Tibial nerve (tissue), 4 donors: ENCODE measurements around the gene SLC39A11. TPM values are rescaled to one million over a fixed set of nuclear protein-coding genes. Genes with fewer than 3 reads are reported as not detected.

Experiments
- DNase-seq, 2 donors: peaks; one replicate each; pipeline ENCODE4 v3.0.0-alpha.2; 2019; ENCODE audit warnings: low spot score in 2 of 2
- H3K27ac ChIP-seq, 4 donors: fragments of 200-600 bp; sonication (generic) in 3 of 4; one replicate each; pipeline ENCODE4 v1.5.1; 2017 to 2019; ENCODE audit warnings: mild to moderate bottlenecking in 1 of 4
- H3K27me3 ChIP-seq, 2 donors: fragments of 200-600 bp; sonication (generic) in 1 of 2; one replicate each; pipeline versions ENCODE4 v1.5.1 to v1.6.0; 2017 to 2019
- H3K36me3 ChIP-seq, 3 donors: fragments of 200-600 bp; sonication (generic); one replicate each; pipeline ENCODE4 v1.5.1; 2018 to 2019
- H3K4me1 ChIP-seq, 4 donors: fragments of 200-600 bp; sonication (generic) in 3 of 4; one replicate each; pipeline ENCODE4 v1.5.1; 2017 to 2019
- H3K4me3 ChIP-seq, 4 donors: fragments of 200-600 bp; sonication (generic) in 3 of 4; one replicate each; pipeline ENCODE4 v1.5.1; 2017 to 2019; ENCODE audit warnings: mild to moderate bottlenecking in 1 of 4, moderate library complexity in 1 of 4
- H3K9me3 ChIP-seq, 4 donors: fragments of 200-600 bp; sonication (generic) in 3 of 4; one replicate each; pipeline ENCODE4 v1.5.1; 2017 to 2019
- EP300 ChIP-seq, 2 donors: sonication (generic); formaldehyde crosslinking; IDR thresholded peaks; one replicate each; pipeline ENCODE4 v1.6.1; 2017; ENCODE audit warnings: antibody characterized with exemption in 2 of 2, mild to moderate bottlenecking in 1 of 2
- POLR2A ChIP-seq, 2 donors: fragments of 450-650 bp; IDR thresholded peaks; one replicate each; pipeline ENCODE4 v1.6.1; 2017; ENCODE audit warnings: antibody characterized with exemption in 2 of 2, mild to moderate bottlenecking in 2 of 2, moderate library complexity in 2 of 2
- WGBS, 2 donors: methylation state at CpG; one replicate each; pipeline ENCODE4 v1.1.5; 2018; 5-methylcytosine and 5-hydroxymethylcytosine counted together
- total RNA-seq, 4 donors: library from RNA; depleted of rRNA; stranded (reverse); fragments of >200 nt; gene quantifications; one replicate each; pipeline ENCODE4 v1.1.0, GENCODE V29; 2016
- TF ChIP-seq, protein P1 (sequence below), 5 experiments: fragments of 200-600 bp in 3 of 5; fragments of 450-650 bp in 2 of 5; sonication (generic) in 3 of 5; IDR thresholded peaks; one replicate each; pipeline ENCODE4 v1.5.1; 2016 to 2019; ENCODE audit warnings: antibody characterized with exemption in 5 of 5, mild to moderate bottlenecking in 3 of 5, moderate library complexity in 2 of 5

Gene SLC39A11
- total RNA-seq, 4 donors from 2014 or later = 19.9 to 48.4 (median 37.5) TPM

DNA sequence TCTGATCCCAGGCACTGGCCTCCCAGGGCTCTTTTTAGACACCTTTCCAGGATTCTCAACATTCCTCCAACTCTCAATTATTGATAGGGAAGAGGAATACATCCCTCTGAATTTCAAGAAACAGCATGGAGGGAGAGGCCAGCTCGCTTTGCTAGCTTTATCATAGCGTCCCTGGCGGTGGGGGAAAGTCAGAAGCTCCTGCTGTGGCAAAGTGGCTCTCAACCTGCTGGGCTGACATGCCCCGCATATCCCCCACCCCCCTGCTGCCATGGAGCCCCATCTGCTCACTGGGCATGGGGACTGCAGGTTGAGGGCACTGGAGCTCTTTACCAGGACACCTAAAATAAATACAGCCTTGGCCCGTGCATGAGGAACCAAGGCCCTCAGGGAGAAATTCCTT, 140.3 kb downstream of the SLC39A11 start:
- Histone ChIP-seq H3K27ac (no peak overlapping the region), H3K27me3 (no peaks in the 10 kb centered on the region), H3K36me3 (peaks cover 0 to 8% (median 0%) of the 10 kb centered on the region in 3 donors), H3K4me3 (no peak overlapping the region), H3K4me1 (no peaks in the 10 kb centered on the region), H3K9me3 (no peaks in the 10 kb centered on the region)
- DNase-seq = no peak
- 77 to 81% methylated on average over 5 of the region's 5 CpGs for WGBS, 2 donors
- TF ChIP-seq POLR2A (IDR thresholded peaks at IDR 0.05) (no peak), EP300 (IDR thresholded peaks at IDR 0.05) (no peak)
- TF ChIP-seq, protein P1, sequence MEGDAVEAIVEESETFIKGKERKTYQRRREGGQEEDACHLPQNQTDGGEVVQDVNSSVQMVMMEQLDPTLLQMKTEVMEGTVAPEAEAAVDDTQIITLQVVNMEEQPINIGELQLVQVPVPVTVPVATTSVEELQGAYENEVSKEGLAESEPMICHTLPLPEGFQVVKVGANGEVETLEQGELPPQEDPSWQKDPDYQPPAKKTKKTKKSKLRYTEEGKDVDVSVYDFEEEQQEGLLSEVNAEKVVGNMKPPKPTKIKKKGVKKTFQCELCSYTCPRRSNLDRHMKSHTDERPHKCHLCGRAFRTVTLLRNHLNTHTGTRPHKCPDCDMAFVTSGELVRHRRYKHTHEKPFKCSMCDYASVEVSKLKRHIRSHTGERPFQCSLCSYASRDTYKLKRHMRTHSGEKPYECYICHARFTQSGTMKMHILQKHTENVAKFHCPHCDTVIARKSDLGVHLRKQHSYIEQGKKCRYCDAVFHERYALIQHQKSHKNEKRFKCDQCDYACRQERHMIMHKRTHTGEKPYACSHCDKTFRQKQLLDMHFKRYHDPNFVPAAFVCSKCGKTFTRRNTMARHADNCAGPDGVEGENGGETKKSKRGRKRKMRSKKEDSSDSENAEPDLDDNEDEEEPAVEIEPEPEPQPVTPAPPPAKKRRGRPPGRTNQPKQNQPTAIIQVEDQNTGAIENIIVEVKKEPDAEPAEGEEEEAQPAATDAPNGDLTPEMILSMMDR (IDR thresholded peaks at IDR 0.05) = no peak

DNA sequence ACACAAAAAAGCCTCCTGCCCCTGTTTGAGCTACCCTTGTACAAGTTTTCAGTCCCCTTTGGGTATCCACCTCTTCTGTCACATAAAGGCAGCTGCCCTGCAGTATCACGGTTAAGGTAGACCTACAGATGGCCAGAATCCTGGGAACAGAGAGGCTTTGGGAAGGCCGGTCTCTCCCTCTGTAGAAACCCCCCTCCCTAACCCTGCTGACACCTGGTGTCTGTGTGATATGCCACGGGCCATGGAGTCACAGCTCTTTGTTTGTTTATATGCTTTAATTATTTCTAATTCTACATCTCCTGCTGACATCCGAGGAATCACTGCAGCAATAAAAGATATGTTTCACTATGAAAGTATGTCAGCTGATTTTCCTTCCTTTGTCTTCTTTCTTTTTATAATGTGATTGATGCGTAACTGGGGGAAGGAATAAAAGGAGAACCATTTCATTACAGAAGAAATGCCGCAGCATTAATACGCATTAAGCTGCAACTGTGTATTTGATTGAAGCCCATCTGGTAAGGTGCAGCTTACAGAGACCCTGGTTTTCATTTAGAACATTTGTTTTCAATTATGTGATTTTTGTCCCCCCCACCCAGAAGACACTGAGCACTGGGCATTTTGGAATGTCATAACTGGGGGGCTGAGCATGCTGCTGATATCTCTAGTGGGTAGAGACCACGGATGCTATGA, 142.1 kb downstream of the SLC39A11 start:
- H3K4me3 ChIP-seq = no peak overlapping the region
- H3K27me3 ChIP-seq = no peaks in the 10 kb centered on the region
- 78 to 86% methylated on average over 8 of the region's 8 CpGs for WGBS, 2 donors
- DNase-seq = no peak
- no peak overlapping the region for H3K27ac ChIP-seq
- H3K36me3 ChIP-seq = peaks cover 0 to 22% (median 0%) of the 10 kb centered on the region in 3 donors
- TF ChIP-seq EP300 (IDR thresholded peaks at IDR 0.05) (no peak), POLR2A (IDR thresholded peaks at IDR 0.05) (no peak)
- TF ChIP-seq, protein P1 (IDR thresholded peaks at IDR 0.05) = no peak
- H3K9me3 ChIP-seq = no peaks in the 10 kb centered on the region
- H3K4me1 ChIP-seq = no peaks in the 10 kb centered on the region

DNA sequence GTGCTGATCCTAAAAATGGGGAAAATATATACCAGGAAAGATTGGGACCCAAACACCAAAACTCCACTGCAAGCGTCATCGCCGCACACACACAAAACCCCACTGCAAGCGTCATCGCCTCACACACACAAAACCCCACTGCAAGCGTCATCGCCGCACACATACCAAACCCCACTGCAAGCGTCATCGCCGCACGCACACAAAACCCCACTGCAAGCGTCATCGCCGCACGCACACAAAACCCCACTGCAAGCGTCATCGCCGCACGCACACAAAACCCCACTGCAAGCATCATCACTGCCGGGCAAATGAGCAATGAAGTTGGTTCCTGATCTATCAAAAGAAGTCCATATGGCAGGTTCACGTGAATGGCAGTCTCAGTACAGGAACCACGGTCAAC, 144.4 kb downstream of the SLC39A11 start:
- WGBS, 2 donors = 96 to 97% methylated on average over 23 of the region's 23 CpGs
- TF ChIP-seq, protein P1 (IDR thresholded peaks at IDR 0.05) = no peak
- H3K4me1 ChIP-seq = no peaks in the 10 kb centered on the region
- no peak overlapping the region for H3K27ac ChIP-seq
- peaks cover 0 to 22% (median 0%) of the 10 kb centered on the region in 3 donors for H3K36me3 ChIP-seq
- H3K4me3 ChIP-seq = no peak overlapping the region
- H3K9me3 ChIP-seq = no peaks in the 10 kb centered on the region
- no peak for DNase-seq
- no peaks in the 10 kb centered on the region for H3K27me3 ChIP-seq

DNA sequence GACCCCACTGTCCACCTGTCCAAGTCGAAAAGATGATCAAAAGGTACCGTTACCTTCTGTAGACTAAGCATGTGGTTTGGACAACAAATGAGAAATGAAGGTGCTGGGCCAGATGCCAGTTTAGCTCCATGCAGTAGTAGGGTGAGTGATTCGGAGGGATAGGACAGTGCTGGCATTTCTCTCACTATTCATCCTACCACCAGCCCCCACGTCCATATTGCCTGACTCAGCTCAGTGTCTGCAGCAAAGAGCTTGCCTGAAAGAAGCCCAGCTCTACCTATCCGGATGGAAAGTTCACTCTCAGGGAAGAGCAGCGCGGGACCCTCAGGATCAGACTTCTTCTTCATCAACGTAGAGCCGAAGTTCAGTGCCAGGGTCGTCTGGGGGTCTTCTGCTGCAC, 145.0 kb downstream of the SLC39A11 start:
- H3K4me1 ChIP-seq = no peaks in the 10 kb centered on the region
- no peak for DNase-seq
- H3K27ac ChIP-seq = no peak overlapping the region
- WGBS, 2 donors = 93 to 96% methylated on average over 10 of the region's 10 CpGs
- H3K9me3 ChIP-seq = no peaks in the 10 kb centered on the region
- peaks cover 0 to 22% (median 0%) of the 10 kb centered on the region in 3 donors for H3K36me3 ChIP-seq
- no peak overlapping the region for H3K4me3 ChIP-seq
- no peak for TF ChIP-seq EP300 (IDR thresholded peaks at IDR 0.05)
- TF ChIP-seq POLR2A (IDR thresholded peaks at IDR 0.05) = no peak
- TF ChIP-seq, protein P1 (IDR thresholded peaks at IDR 0.05) = no peak
- no peaks in the 10 kb centered on the region for H3K27me3 ChIP-seq

DNA sequence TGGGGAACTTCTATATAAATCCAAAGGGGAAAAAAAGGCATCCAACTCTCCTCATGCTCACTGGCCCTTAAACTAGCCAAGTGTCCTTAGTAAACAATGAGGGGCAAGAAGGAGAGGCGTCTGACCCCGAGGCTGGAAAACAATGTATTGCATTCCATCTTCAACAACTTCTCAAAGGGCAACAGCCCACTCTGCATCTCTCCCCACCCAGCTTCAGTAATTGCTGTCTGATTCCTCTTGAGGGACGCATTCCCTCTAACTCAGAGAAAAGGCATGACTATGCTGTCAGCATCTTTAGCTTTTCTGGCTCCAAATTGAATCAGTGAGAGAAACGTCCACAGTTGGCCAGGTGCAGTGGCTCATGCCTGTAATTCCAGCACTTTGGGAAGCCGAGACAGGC, 145.8 kb downstream of the SLC39A11 start:
- H3K36me3 ChIP-seq = peaks cover 0 to 22% (median 0%) of the 10 kb centered on the region in 3 donors
- WGBS, 2 donors = 51% methylated on average over 5 of the region's 5 CpGs
- H3K4me1 ChIP-seq = no peaks in the 10 kb centered on the region
- no peaks in the 10 kb centered on the region for H3K27me3 ChIP-seq
- no peak for DNase-seq
- H3K9me3 ChIP-seq = no peaks in the 10 kb centered on the region
- H3K4me3 ChIP-seq = no peak overlapping the region
- TF ChIP-seq POLR2A (IDR thresholded peaks at IDR 0.05) (no peak), EP300 (IDR thresholded peaks at IDR 0.05) (no peak)
- TF ChIP-seq, protein P1 (IDR thresholded peaks at IDR 0.05) = no peak
- H3K27ac ChIP-seq = no peak overlapping the region
